HG02885 (cell line): ENCODE measurements around the gene FAM118A.
"Not testable (repeated sequence)": the region's sequence is repeated elsewhere in the genome, so short reads cannot be mapped to it uniquely, and the experiment has no call there.

Source experiments
- ATAC-seq: cut with Tn5 transposase; IDR thresholded peaks from one replicate; pipeline ENCODE4 v1.9.1; 2021; ENCODE audit warnings: mild to moderate bottlenecking; ENCODE audit not compliant: unreplicated experiment, poor library complexity

Gene FAM118A

DNA sequence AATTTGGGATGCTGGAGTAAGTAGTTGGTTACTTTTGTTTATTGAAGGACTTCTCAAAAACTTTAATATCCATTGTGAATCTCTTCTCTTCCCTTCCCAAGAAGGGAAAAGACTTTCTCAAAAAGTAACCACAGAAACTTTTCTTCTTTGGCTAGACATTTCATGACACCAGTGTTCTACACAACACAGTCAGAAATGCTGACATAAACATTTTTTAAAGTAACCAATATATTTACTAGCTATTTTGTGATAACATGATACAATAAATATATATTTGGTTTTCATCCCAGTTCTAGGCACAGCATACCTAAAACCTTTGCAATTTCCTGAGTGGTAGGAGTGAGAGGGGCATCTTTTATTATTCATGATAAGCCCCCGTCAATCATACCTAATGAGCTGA, 47.8 kb downstream of the FAM118A start:
- ATAC-seq = no peak

DNA sequence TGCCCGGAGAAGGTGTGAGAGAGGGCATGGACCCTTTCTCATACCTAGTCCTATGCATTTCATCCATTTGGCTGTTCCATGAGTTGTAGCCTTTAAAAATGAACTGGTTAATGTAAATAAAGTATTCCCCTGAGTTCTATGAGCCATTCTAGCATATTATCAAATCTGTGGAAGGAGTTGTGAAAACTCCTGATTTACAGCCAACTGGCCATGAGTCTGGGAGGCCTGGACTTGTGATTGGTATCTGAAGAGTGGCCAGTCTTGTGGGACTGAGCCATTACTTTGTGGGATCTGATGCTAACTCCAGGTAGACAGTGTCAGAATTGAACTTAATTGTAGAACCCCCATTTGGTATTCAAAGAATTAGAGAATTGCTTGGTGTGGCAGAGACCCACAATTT, 48.4 kb downstream of the FAM118A start:
- no peak for ATAC-seq

GRCh38 chr22:45359627-45360026, 49.9 kb downstream of the FAM118A start:
- no peak for ATAC-seq

GRCh38 chr22:45366713-45367112, 57.0 kb downstream of the FAM118A start:
- ATAC-seq = no peak

- ATAC-seq = not testable (repeated sequence)
These were observed 63.9 kb downstream of the FAM118A start for GRCh38 chr22:45373592-45373991.

DNA sequence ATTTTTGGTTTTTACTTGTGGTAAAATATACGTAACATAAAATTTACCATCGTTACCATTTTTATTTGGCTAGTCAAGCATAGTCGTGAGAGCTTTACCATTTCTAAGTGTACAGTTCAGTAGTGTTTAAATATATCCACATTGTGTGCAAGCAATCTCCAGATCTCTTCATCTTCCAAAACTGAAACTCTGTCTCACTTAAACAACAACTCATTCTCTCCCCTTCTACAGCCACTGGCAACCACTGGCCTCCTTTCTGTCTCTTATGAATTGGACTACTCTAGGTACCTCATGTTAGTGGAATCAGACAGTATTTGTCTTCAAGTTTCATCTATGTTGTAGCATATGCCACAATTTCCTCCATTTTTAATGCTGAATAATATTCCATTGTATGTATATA, 66.3 kb downstream of the FAM118A start:
- no peak for ATAC-seq

DNA sequence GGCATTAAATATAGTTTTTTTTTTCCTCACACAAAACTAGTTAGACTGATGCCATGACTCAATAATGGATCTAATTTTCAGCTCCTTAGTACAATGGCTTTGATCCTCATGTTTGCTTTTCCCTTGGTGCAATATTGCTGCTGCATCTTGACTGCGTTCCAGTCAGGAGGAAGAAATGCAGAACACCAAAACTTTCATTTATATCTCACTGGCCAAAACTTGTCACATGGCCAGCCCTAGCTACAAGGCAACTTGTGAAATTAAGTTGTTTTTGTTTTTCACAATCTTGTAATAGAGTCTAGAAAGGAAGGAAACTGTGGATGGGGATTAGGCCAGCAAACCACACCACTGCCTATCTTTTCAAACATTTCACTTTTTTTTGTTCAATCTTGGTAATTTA, 67.0 kb downstream of the FAM118A start:
- ATAC-seq = no peak

- ATAC-seq = no peak
These were observed 71.6 kb downstream of the FAM118A start for GRCh38 chr22:45381348-45381747.

- no peak for ATAC-seq
These were observed 79.8 kb downstream of the FAM118A start for GRCh38 chr22:45389546-45389945.
